Lung (tissue), 12 donors: ENCODE results near the gene TXK. TPM values are rescaled to one million over a fixed set of nuclear protein-coding genes. Genes with fewer than 3 reads are reported as not detected.

Experiments
- ATAC-seq: fragments of 200-7000 bp; cut with Tn5 transposase; one replicate; pipeline ENCODE4 v1.9.1; 2020; ENCODE audit warnings: moderate number of reproducible peaks; ENCODE audit not compliant: insufficient read depth, low FRiP score
- DNase-seq, 3 donors: peaks; one replicate each; pipeline ENCODE4 v3.0.0-alpha.2; 2013 to 2017
- H3K27ac ChIP-seq, 2 donors: one replicate each; pipeline ENCODE4 v1.5.1; 2013; ENCODE audit warnings: mild to moderate bottlenecking in 2 of 2, moderate library complexity in 2 of 2, control low read depth in 1 of 2, inconsistent platforms in 1 of 2, low read depth in 1 of 2, low read length in 1 of 2
- H3K27me3 ChIP-seq, 3 donors: one replicate each; pipeline ENCODE4 v1.5.1; 2013; ENCODE audit warnings: low read length in 2 of 3; ENCODE audit not compliant: control insufficient read depth in 3 of 3, insufficient read depth in 3 of 3
- H3K36me3 ChIP-seq, 4 donors: one replicate each; pipeline ENCODE4 v1.5.1; 2013; ENCODE audit warnings: low read length in 4 of 4, mild to moderate bottlenecking in 1 of 4, moderate library complexity in 1 of 4; ENCODE audit not compliant: control insufficient read depth in 4 of 4, insufficient read depth in 4 of 4
- H3K4me1 ChIP-seq, 5 donors: one replicate each; pipeline ENCODE4 v1.5.1; 2013; ENCODE audit warnings: low read length in 5 of 5, mild to moderate bottlenecking in 2 of 5, moderate library complexity in 1 of 5; ENCODE audit not compliant: control insufficient read depth in 5 of 5, insufficient read depth in 5 of 5
- H3K4me3 ChIP-seq: one replicate; pipeline ENCODE4 v1.5.1; 2013; ENCODE audit warnings: mild to moderate bottlenecking, control low read depth, moderate library complexity
- H3K9ac ChIP-seq, 2 donors: one replicate each; pipeline ENCODE4 v1.5.1; 2013; ENCODE audit warnings: low read length in 2 of 2, control low read depth in 1 of 2; ENCODE audit not compliant: insufficient read depth in 1 of 2
- H3K9me3 ChIP-seq, 4 donors: one replicate each; pipeline ENCODE4 v1.5.1; 2013; ENCODE audit warnings: low read length in 3 of 4, mild to moderate bottlenecking in 1 of 4, moderate library complexity in 1 of 4; ENCODE audit not compliant: control insufficient read depth in 4 of 4, insufficient read depth in 3 of 4
- WGBS, 2 donors: extraction: QIAGEN DNeasy Blood & Tissue Kit; methylation state at CpG; one replicate each; pipeline ENCODE4 v1.1.7; 2013; 5-methylcytosine and 5-hydroxymethylcytosine counted together
- polyA plus RNA-seq, 2 donors: library from polyadenylated mRNA; stranded (reverse); fragments of 200-250 nt; gene quantifications; one replicate each; pipeline ENCODE4 v1.2.1, GENCODE V29; 2013
- total RNA-seq, 2 donors: library from RNA; depleted of rRNA in 1 of 2; stranded (reverse); fragments of >200 nt in 1 of 2; gene quantifications; one replicate each; pipeline ENCODE4 v1.2.1, GENCODE V29; 2014 to 2021
- TF ChIP-seq, protein P1 (sequence below): IDR thresholded peaks from 2 replicates; pipeline ENCODE4 v1.5.1; 2012; ENCODE audit warnings: mild to moderate bottlenecking; ENCODE audit errors: control extremely low read depth, extremely low read depth
- donor health status: control.
- donor health status: control.
- donor health status: Bipolar disorder and iron deficiency.
- donor health status: healthy.
- donor health status: DM: yes; HTN: yes; CAD: no.

The TXK gene
- total and polyA plus RNA-seq, 4 donors, result 0.91 to 9.1 (median 2.0) TPM

DNA sequence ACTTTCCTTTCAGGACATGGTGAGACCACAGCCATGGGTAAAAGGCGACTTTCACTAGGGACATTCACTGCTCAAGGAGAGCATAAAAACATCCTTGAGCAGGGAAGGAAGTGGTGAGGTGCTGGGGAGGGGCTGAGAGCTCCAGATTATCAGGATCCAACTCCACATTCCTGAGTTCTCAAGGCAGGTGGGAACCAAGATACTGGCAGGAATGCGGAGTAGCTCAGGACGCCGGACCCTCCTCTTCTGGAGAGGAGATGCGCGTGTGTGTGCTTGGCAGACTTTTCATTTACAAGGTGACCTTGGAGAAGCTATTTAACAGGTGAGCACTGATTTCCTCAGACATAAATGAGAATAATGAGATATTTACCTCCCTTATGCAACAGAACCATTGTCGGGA, 41.3 kb upstream of the TXK start:
- H3K4me1 ChIP-seq, result no peaks in the 10 kb centered on the region
- H3K36me3 ChIP-seq, result no peaks in the 10 kb centered on the region
- DNase-seq, result no peak
- no peak for ATAC-seq
- H3K27ac ChIP-seq, result no peak overlapping the region
- TF ChIP-seq, protein P1, sequence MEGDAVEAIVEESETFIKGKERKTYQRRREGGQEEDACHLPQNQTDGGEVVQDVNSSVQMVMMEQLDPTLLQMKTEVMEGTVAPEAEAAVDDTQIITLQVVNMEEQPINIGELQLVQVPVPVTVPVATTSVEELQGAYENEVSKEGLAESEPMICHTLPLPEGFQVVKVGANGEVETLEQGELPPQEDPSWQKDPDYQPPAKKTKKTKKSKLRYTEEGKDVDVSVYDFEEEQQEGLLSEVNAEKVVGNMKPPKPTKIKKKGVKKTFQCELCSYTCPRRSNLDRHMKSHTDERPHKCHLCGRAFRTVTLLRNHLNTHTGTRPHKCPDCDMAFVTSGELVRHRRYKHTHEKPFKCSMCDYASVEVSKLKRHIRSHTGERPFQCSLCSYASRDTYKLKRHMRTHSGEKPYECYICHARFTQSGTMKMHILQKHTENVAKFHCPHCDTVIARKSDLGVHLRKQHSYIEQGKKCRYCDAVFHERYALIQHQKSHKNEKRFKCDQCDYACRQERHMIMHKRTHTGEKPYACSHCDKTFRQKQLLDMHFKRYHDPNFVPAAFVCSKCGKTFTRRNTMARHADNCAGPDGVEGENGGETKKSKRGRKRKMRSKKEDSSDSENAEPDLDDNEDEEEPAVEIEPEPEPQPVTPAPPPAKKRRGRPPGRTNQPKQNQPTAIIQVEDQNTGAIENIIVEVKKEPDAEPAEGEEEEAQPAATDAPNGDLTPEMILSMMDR, result no peak
- H3K9ac ChIP-seq, result no peak overlapping the region
- WGBS, 2 donors, result 57 to 71% methylated on average over 7 of the region's 7 CpGs
- H3K27me3 ChIP-seq, result no peaks in the 10 kb centered on the region
- H3K9me3 ChIP-seq, result no peaks in the 10 kb centered on the region
- no peak overlapping the region for H3K4me3 ChIP-seq

DNA sequence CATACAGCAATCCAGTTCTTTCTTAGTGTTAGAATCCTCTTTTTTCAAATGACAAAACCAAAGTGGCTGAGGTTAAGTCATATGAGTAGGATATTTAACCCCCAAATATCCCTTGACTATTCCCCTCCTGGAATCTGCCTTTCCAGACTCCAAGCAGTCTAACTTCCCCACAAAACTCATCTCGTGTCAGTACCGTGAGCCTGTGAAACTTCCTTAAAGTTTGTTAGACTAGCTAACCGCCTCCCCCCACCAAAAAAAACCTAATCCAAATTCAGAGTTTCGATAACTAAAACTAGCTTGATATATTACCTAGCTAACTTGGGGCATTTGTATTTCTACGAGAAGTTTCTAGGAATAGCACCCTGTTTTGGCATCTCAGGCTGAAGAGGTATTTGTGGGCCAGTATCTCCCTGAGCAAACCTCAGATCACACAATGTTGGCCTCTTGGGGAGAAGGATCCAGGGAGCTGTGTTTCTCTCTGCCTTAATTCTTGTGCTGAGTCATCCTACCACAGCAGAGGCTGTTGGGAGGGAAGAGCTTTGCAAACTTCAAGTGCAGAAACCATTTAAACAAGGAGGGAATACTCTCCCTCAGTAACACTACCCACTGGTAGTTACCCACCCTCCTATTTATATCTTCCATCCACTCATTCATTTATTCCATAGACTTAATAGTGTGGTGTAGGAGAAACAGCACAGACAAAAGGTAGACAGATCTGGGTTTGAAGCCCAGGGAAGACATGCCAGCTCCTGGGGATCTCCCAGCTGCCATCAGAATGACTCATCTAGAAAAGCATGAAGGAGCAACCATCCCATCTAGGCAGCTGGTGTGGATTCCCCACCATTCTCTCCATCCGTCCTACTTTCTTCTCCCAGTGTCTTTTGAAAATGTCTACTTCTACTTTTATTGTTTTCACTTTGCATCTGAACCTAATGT, 39.3 kb upstream of the TXK start:
- Histone ChIP-seq H3K27me3 (no peaks in the 10 kb centered on the region), H3K9ac (no peak overlapping the region), H3K9me3 (no peaks in the 10 kb centered on the region), H3K36me3 (no peaks in the 10 kb centered on the region), H3K4me3 (no peak overlapping the region), H3K4me1 (no peaks in the 10 kb centered on the region), H3K27ac (no peak overlapping the region)
- ATAC-seq (peak; percentile 47), DNase-seq (no peak)
- TF ChIP-seq, protein P1, result no peak
- 58 to 70% methylated on average over 6 of the region's 6 CpGs for WGBS, 2 donors

DNA sequence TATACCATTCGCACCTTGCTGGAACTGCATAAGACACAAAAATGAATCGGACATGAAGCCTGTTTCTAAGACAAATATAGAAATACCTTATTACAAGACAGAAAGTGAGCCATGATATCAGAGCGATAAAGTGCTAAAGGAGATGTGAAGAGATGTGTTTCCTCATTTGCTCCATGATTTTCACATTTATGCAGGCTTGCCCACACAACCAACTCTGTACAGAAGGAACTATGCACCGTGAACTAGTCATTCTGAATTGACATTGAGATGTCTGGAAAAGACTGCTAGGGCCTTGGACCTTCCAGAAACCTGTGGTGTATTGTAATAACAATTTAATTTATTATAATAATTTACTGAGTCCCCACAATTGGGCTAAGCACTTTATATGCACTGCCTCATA, 38.6 kb upstream of the TXK start:
- no peak for ATAC-seq
- WGBS, 2 donors, result 68 to 73% methylated on average over 4 of the region's 4 CpGs
- Histone ChIP-seq H3K4me3 (no peak overlapping the region), H3K9me3 (no peaks in the 10 kb centered on the region), H3K27ac (no peak overlapping the region), H3K27me3 (no peaks in the 10 kb centered on the region), H3K9ac (no peak overlapping the region), H3K4me1 (no peaks in the 10 kb centered on the region), H3K36me3 (peaks cover 0 to 3% (median under 1%) of the 10 kb centered on the region in 4 donors)
- DNase-seq, result no peak
- TF ChIP-seq, protein P1, result no peak
